C1 segment of cervical spinal cord (tissue), 14 donors: ENCODE data around the gene ID1.
"Not testable (repeated sequence)": the region's sequence is repeated elsewhere in the genome, so short reads cannot be mapped to it uniquely, and the experiment has no call there.

ENCODE experiments used
- DNase-seq, 14 donors: peaks; one replicate each; lab custom pipeline; 2025; lab: John Stamatoyannopoulos, UW

The ID1 gene

GRCh38 chr20:31602431-31602778 is 2.7 kb upstream of the ID1 start:
- DNase-seq, result no peak

GRCh38 chr20:31602779-31603441 is 2.2 kb upstream of the ID1 start:
- no peak for DNase-seq

- DNase-seq, result peak; percentile 29 to 92 (median 81)
Observed at GRCh38 chr20:31603822-31604566, 1.1 kb upstream of the ID1 start.

- DNase-seq, result peak in 1 of 14 donors; percentile 62
Observed at GRCh38 chr20:31604567-31605030, 490 bp upstream of the ID1 start.

- DNase-seq, result peak in 5 of 14 donors; percentile 7 to 57 (median 22)
Observed at GRCh38 chr20:31605902-31606803, 1.1 kb downstream of the ID1 start.

GRCh38 chr20:31606804-31607639 is 1.9 kb downstream of the ID1 start:
- DNase-seq, result peak in 4 of 14 donors; percentile 5 to 17 (median 11)

- DNase-seq, result no peak
Observed at GRCh38 chr20:31607640-31608250, 2.7 kb downstream of the ID1 start.

GRCh38 chr20:31608251-31608945 is 3.3 kb downstream of the ID1 start:
- peak in 9 of 14 donors; percentile 26 to 49 (median 41) for DNase-seq

- DNase-seq, result not testable (repeated sequence)
Observed at GRCh38 chr20:31612271-31612640, 7.2 kb downstream of the ID1 start.

- no peak for DNase-seq
Observed at GRCh38 chr20:31615416-31615815, 10.3 kb downstream of the ID1 start.

GRCh38 chr20:31617432-31618104 is 12.5 kb downstream of the ID1 start:
- DNase-seq, result no peak

- DNase-seq, result no peak
Observed at GRCh38 chr20:31620246-31620645, 15.2 kb downstream of the ID1 start.

- not testable (repeated sequence) for DNase-seq
Observed at GRCh38 chr20:31623123-31623505, 18.0 kb downstream of the ID1 start.

- not testable (repeated sequence) for DNase-seq
Observed at GRCh38 chr20:31626534-31626933, 21.4 kb downstream of the ID1 start.

GRCh38 chr20:31628057-31628456 is 23.0 kb downstream of the ID1 start:
- DNase-seq, result not testable (repeated sequence)

- DNase-seq, result peak in 2 of 14 donors; percentile 19 to 93
Observed at GRCh38 chr20:31630187-31630790, 25.2 kb downstream of the ID1 start.

GRCh38 chr20:31632548-31633338 is 27.7 kb downstream of the ID1 start:
- DNase-seq, result no peak

GRCh38 chr20:31633339-31633914 is 28.3 kb downstream of the ID1 start:
- no peak for DNase-seq
